Measurements from ENCODE around the gene PPP2R2C.

GRCh38 chr4:6371812-6372211 lies 100.6 kb downstream of the PPP2R2C start:
- TF ChIP-seq ZFX (IDR thresholded peaks at IDR 0.05; ENCODE audit: borderline replicate concordance) (no peak), CTCF (IDR thresholded peaks at IDR 0.05) (no peak)
